Loucy (cell line): Measurements from ENCODE around the gene CD74.

Experiments
- CTCF ChIP-seq: fragments of 200-600 bp; sonication (generic); conservative IDR thresholded peaks from 2 replicates; pipeline ENCODE4 v1.5.1; 2014; ENCODE audit warnings: mild to moderate bottlenecking, antibody characterized with exemption, low read length
- EZH2phosphoT487 ChIP-seq: fragments of 200-600 bp; IDR thresholded peaks from 2 replicates; pipeline ENCODE4 v1.6.1; 2018; ENCODE audit warnings: antibody characterized with exemption, mild to moderate bottlenecking, moderate library complexity, borderline replicate concordance

- TF ChIP-seq CTCF (no peak), EZH2phosphoT487 (no peak)
Measured at GRCh38 chr5:150391986-150392385, 20.7 kb downstream of the CD74 start.
